ENCODE data around the gene HACD4.

GRCh38 chr9:20980832-20981455 lies 50.5 kb downstream of the HACD4 start:
- TF ChIP-seq GTF2B (IDR thresholded peaks at IDR 0.05; ENCODE audit: extremely low read depth, insufficient read length) = no peak
- no peak for TF ChIP-seq ZBTB17 (CRISPR knock-in tag; IDR thresholded peaks at IDR 0.05)
- no peak for TF ChIP-seq NRF1 (conservative IDR thresholded peaks at IDR 0.05 in 1 of 2, IDR thresholded peaks at IDR 0.05 in 1 of 2)
- no peak for TF ChIP-seq CBX1 (IDR thresholded peaks at IDR 0.05; ENCODE audit: low read depth)
- no peak for TF ChIP-seq CBX5 (IDR thresholded peaks at IDR 0.05; ENCODE audit: borderline replicate concordance, low read depth)
- no peak for TF ChIP-seq POLR2A (conservative IDR thresholded peaks at IDR 0.05)
- no peak for TF ChIP-seq CBX2 (IDR thresholded peaks at IDR 0.05; ENCODE audit: insufficient read depth, low read length, poor library complexity, severe bottlenecking)
- no peak for TF ChIP-seq CHD4 (IDR thresholded peaks at IDR 0.05; ENCODE audit: insufficient read depth, insufficient replicate concordance, low read depth, low read length, poor library complexity, severe bottlenecking)
- TF ChIP-seq FOS (IDR thresholded peaks at IDR 0.05; ENCODE audit: extremely low read depth, insufficient read length) = no peak
- no peak for TF ChIP-seq EGR1 (conservative IDR thresholded peaks at IDR 0.05)
- TF ChIP-seq MAFK (IDR thresholded peaks at IDR 0.05; ENCODE audit: low read length) = no peak
- TF ChIP-seq CTCF (IDR thresholded peaks at IDR 0.05 in 2 of 3, conservative IDR thresholded peaks at IDR 0.05 in 1 of 3; ENCODE audit: insufficient read depth in 2 of 3, low read depth in 1 of 3, low read length in 3 of 3) = no peak
